ENCODE measurements around the gene UVRAG.

GRCh38 chr11:75779960-75780359, 35.0 kb upstream of the UVRAG start:
- TF ChIP-seq CTCF (IDR thresholded peaks at IDR 0.05) (no peak), POLR2AphosphoS5 (IDR thresholded peaks at IDR 0.05) (no peak)

All from upper lobe of left lung (tissue), 4 donors.